HepG2 (cell line): ENCODE measurements around the gene IQCE. TPM values are rescaled to one million over a fixed set of nuclear protein-coding genes. Genes with fewer than 3 reads are reported as not detected.

Source experiments
- ATAC-seq: fragments of 200-7000 bp; cut with Tn5 transposase; 3 replicates; pipeline ENCODE4 v1.9.1; 2020; ENCODE audit warnings: mild to moderate bottlenecking, moderate library complexity
- BruUV-seq: library from RNA; stranded (reverse); fragments of 400-500 nt; replicated peaks from 2 replicates; lab custom pipeline; 2021; lab: Mats Ljungman, UMichigan
- CTCF ChIA-PET: fragments of 300-600 bp; formaldehyde crosslinking; extraction: SDS; loops from one replicate; lab custom pipeline; 2021; ENCODE audit warnings: low total read pairs, inconsistent platforms, low intra/inter-chr PET ratio; lab: Yijun Ruan, JAX
- POLR2A ChIA-PET: fragments of 350-600 bp; sonication (Branson Sonifier 250); formaldehyde crosslinking; loops from one replicate; lab custom pipeline; 2020; ENCODE audit warnings: antibody characterized with exemption, inconsistent platforms; lab: Yijun Ruan, JAX
- DNase-seq: peaks from one replicate; pipeline ENCODE4 v3.0.0-alpha.2; 2015; ENCODE audit warnings: low spot score
- FAIRE-seq: peaks from 3 replicates; lab custom pipeline; 2011; peaks lifted over from hg19 to GRCh38; lab: Jason Lieb, UNC
- H2AFZ ChIP-seq: one replicate; pipeline ENCODE4 v1.6.1; 2011; ENCODE audit warnings: low read length, inconsistent platforms
- H3K27ac ChIP-seq: fragments of 300-600 bp; 3 replicates; pipeline ENCODE4 v1.8.0; 2011; ENCODE audit warnings: mixed run types, mild to moderate bottlenecking, mixed read lengths, low read length, inconsistent platforms; ENCODE audit not compliant: insufficient read depth; ENCODE audit errors: extremely low read length
- H3K27me3 ChIP-seq, 2 experiments: fragments of 200-600 bp in 1 of 2; 2 replicates in 1 of 2; 3 replicates in 1 of 2; pipeline versions ENCODE4 v1.6.0 to v1.8.0; 2011; ENCODE audit warnings: low read length in 2 of 2, mild to moderate bottlenecking in 2 of 2, moderate library complexity in 2 of 2, inconsistent platforms in 1 of 2; ENCODE audit not compliant: insufficient read depth in 2 of 2, control insufficient read depth in 1 of 2
- H3K36me3 ChIP-seq, 2 experiments: fragments of 200-600 bp in 1 of 2; replicated peaks in 1 of 2; 2 replicates in 1 of 2; 3 replicates in 1 of 2; pipeline versions ENCODE4 v1.5.1 to v1.8.0; 2011; ENCODE audit warnings: low read length in 2 of 2, inconsistent platforms in 1 of 2; ENCODE audit not compliant: insufficient read depth in 2 of 2, control insufficient read depth in 1 of 2
- H3K4me1 ChIP-seq: 2 replicates; pipeline ENCODE4 v1.5.1; 2012; ENCODE audit warnings: low read length, inconsistent platforms; ENCODE audit not compliant: insufficient read depth
- H3K4me2 ChIP-seq: 2 replicates; pipeline ENCODE4 v1.6.0; 2011; ENCODE audit warnings: low read depth, low read length, inconsistent platforms
- H3K4me3 ChIP-seq, 3 experiments: fragments of 200-600 bp in 1 of 3; sonication (generic), shearing (Covaris generic) in 1 of 3; replicated peaks in 1 of 3; 2 replicates each; pipeline ENCODE4 v1.5.1; 2011 to 2016; ENCODE audit warnings: low read length in 3 of 3, inconsistent platforms in 2 of 3, low read depth in 2 of 3, mild to moderate bottlenecking in 2 of 3, control low read depth in 1 of 3, mixed read lengths in 1 of 3; ENCODE audit not compliant: insufficient read depth in 1 of 3
- H3K79me2 ChIP-seq: one replicate; pipeline ENCODE4 v1.6.1; 2011; ENCODE audit warnings: low read length, inconsistent platforms; ENCODE audit not compliant: insufficient read depth
- H3K9ac ChIP-seq: 2 replicates; pipeline ENCODE4 v1.6.0; 2011; ENCODE audit warnings: mild to moderate bottlenecking, low read depth, low read length, inconsistent platforms; ENCODE audit not compliant: insufficient read depth
- H3K9me3 ChIP-seq: 2 replicates; pipeline ENCODE4 v1.5.1; 2012; ENCODE audit warnings: mild to moderate bottlenecking, low read length
- H4K20me1 ChIP-seq: 2 replicates; pipeline ENCODE4 v1.6.0; 2011; ENCODE audit warnings: inconsistent platforms, mild to moderate bottlenecking, low read length, moderate library complexity; ENCODE audit not compliant: insufficient read depth
- CERS6 ChIP-seq: sonication (generic); formaldehyde crosslinking; IDR thresholded peaks from 2 replicates; pipeline ENCODE4 v1.5.0; 2020; ENCODE audit warnings: missing genetic modification reagents
- CSRNP2 ChIP-seq: sonication (generic); formaldehyde crosslinking; conservative IDR thresholded peaks from 2 replicates; pipeline ENCODE4 v1.8.0; 2022; ENCODE audit warnings: low read depth, missing genetic modification reagents
- DRAP1 ChIP-seq: IDR thresholded peaks from 2 replicates; pipeline ENCODE4 v1.6.1; 2016; ENCODE audit warnings: missing genetic modification reagents, missing compliant biosample characterization
- GTF3A ChIP-seq: sonication (generic); formaldehyde crosslinking; conservative IDR thresholded peaks from 2 replicates; pipeline ENCODE4 v1.4.0; 2020; ENCODE audit warnings: mild to moderate bottlenecking, missing genetic modification reagents
- HBP1 ChIP-seq: IDR thresholded peaks from 2 replicates; pipeline ENCODE4 v1.6.1; 2016; ENCODE audit warnings: low read depth, control low read depth
- PLRG1 ChIP-seq: fragments of 450-650 bp; conservative IDR thresholded peaks from 2 replicates; pipeline ENCODE4 v1.6.1; 2016
- POLR2AphosphoS5 ChIP-seq: IDR thresholded peaks from 2 replicates; pipeline ENCODE4 v1.6.1; 2012; ENCODE audit warnings: low read depth, low read length
- SATB2 ChIP-seq: sonication (generic); formaldehyde crosslinking; IDR thresholded peaks from 2 replicates; pipeline ENCODE4 v1.5.0; 2020; ENCODE audit warnings: missing genetic modification reagents
- TAF15 ChIP-seq: fragments of 200-400 bp; formaldehyde crosslinking; IDR thresholded peaks from one replicate; pipeline ENCODE4 v1.6.1; 2018; ENCODE audit warnings: mild to moderate bottlenecking, low read depth, low read length; ENCODE audit not compliant: poor library complexity, severe bottlenecking
- ZNF383 ChIP-seq: sonication (generic); formaldehyde crosslinking; IDR thresholded peaks from 2 replicates; pipeline ENCODE4 v1.4.0; 2020; ENCODE audit warnings: missing genetic modification reagents, mild to moderate bottlenecking, borderline replicate concordance
- ZNF460 ChIP-seq: sonication (generic); formaldehyde crosslinking; IDR thresholded peaks from 2 replicates; pipeline ENCODE4 v1.5.1; 2020; ENCODE audit warnings: missing genetic modification reagents, mild to moderate bottlenecking, borderline replicate concordance
- ZNF572 ChIP-seq: sonication (generic); formaldehyde crosslinking; IDR thresholded peaks from 2 replicates; pipeline ENCODE4 v1.5.1; 2020; ENCODE audit warnings: mild to moderate bottlenecking, missing genetic modification reagents
- whole genome bisulfite sequencing: methylation state at CpG from one replicate; pipeline ENCODE4 v1.1.6; 2017; ENCODE audit warnings: low lambda C conversion rate; 5-methylcytosine and 5-hydroxymethylcytosine counted together
- in situ Hi-C: cut with HindIII; loops from 2 replicates; pipeline ENCODE4 v1.10.0; 2017; ENCODE audit warnings: low pct_unique_long_range_greater_than_20kb; ENCODE audit not compliant: extremely low pct_ligation_motif_present
- intact Hi-C: fragments of 100-400 bp; cut with micrococcal nuclease; formaldehyde crosslinking; loops from one replicate; pipeline ENCODE4 v1.10.0; 2022; ENCODE audit not compliant: unreplicated experiment
- polyA plus RNA-seq, 8 experiments: library from polyadenylated mRNA; depleted of rRNA in 3 of 8; stranded (reverse) in 7 of 8; unstranded in 1 of 8; fragments of >200 nt; fragmentation: Illumina TruSeq in 4 of 8; extraction: Trizol in 4 of 8; gene quantifications; 2 replicates each; pipeline versions ENCODE4 v1.2.1 to v1.2.3, GENCODE V29; 2011 to 2016; ENCODE audit warnings: low read depth in 4 of 8, missing spikeins in 1 of 8, mixed read lengths in 1 of 8; ENCODE audit not compliant: insufficient read depth in 1 of 8
- total RNA-seq, 5 experiments: library from RNA; depleted of rRNA; stranded (reverse); fragments of >200 nt; fragmentation: Illumina TruSeq; extraction: Trizol; gene quantifications; 2 replicates each; pipeline ENCODE4 v1.2.3, GENCODE V29; 2016; ENCODE audit warnings: low read depth in 1 of 5
- TF ChIP-seq, protein P1 (sequence below): IDR thresholded peaks from 2 replicates; pipeline ENCODE4 v1.6.1; 2016; ENCODE audit warnings: low read depth, missing genetic modification reagents, missing compliant biosample characterization

IQCE gene
- total and polyA plus RNA-seq, 2 of the 13 experiments (the other 11 are each of a cell fraction or from before 2014, with no cell fraction given), result 1.5 to 2.5 TPM

- Histone ChIP-seq H3K9me3 (no peaks in the 10 kb centered on the region), H3K79me2 (peaks cover 52% of the 10 kb centered on the region), H4K20me1 (peaks cover 31% of the 10 kb centered on the region; the same call in 1 of the 2 replicates), H3K36me3 (peaks cover 2 to 3% of the 10 kb centered on the region in 2 experiments; a peak in 1 of 5 replicates), H3K4me1 (peaks cover 81% of the 10 kb centered on the region), H3K4me2 (peak within 1 kb of the TSS; percentile 98), H3K27me3 (no peaks in the 10 kb centered on the region), H3K9ac (peak within 1 kb of the TSS; percentile 92), H3K27ac (peak within 1 kb of the TSS; percentile 75), H2AFZ (no peak within 1 kb of the TSS), H3K4me3 (peak within 1 kb of the TSS; percentile 88 to 98 (median 97))
- intact Hi-C loops, result no loop called here
- FAIRE-seq, result no peak
- BruUV-seq, result no TSS peak
- in situ Hi-C loops, result no loop called here
- WGBS, result 4% methylated on average over 21 of the region's 62 CpGs
- CTCF ChIA-PET, result no interaction called here
- POLR2A ChIA-PET, result interaction anchor here (0.8 to 4.0 kb wide), 7 partner anchors 10 to 126 kb away, joined by 3 to 80 read pairs (median 4); no protein-coding TSS in a partner anchor
- no peak for DNase-seq
- ATAC-seq, result peak; percentile 3; the same call in 2 of the 3 replicates
- no peak for TF ChIP-seq SATB2 (CRISPR knock-in tag)
- TF ChIP-seq PLRG1, result no peak
- peak; percentile 28; the same call in 1 of the 2 replicates for TF ChIP-seq POLR2AphosphoS5
- no peak for TF ChIP-seq TAF15
- no peak for TF ChIP-seq CSRNP2 (CRISPR knock-in tag)
- no peak for TF ChIP-seq GTF3A
- TF ChIP-seq ZNF572 (CRISPR knock-in tag), result no peak
- no peak for TF ChIP-seq HBP1 (CRISPR knock-in tag)
- TF ChIP-seq ZNF460 (CRISPR knock-in tag), result no peak
- TF ChIP-seq ZNF383, result no peak
- TF ChIP-seq CERS6, result no peak
- TF ChIP-seq, protein P1, sequence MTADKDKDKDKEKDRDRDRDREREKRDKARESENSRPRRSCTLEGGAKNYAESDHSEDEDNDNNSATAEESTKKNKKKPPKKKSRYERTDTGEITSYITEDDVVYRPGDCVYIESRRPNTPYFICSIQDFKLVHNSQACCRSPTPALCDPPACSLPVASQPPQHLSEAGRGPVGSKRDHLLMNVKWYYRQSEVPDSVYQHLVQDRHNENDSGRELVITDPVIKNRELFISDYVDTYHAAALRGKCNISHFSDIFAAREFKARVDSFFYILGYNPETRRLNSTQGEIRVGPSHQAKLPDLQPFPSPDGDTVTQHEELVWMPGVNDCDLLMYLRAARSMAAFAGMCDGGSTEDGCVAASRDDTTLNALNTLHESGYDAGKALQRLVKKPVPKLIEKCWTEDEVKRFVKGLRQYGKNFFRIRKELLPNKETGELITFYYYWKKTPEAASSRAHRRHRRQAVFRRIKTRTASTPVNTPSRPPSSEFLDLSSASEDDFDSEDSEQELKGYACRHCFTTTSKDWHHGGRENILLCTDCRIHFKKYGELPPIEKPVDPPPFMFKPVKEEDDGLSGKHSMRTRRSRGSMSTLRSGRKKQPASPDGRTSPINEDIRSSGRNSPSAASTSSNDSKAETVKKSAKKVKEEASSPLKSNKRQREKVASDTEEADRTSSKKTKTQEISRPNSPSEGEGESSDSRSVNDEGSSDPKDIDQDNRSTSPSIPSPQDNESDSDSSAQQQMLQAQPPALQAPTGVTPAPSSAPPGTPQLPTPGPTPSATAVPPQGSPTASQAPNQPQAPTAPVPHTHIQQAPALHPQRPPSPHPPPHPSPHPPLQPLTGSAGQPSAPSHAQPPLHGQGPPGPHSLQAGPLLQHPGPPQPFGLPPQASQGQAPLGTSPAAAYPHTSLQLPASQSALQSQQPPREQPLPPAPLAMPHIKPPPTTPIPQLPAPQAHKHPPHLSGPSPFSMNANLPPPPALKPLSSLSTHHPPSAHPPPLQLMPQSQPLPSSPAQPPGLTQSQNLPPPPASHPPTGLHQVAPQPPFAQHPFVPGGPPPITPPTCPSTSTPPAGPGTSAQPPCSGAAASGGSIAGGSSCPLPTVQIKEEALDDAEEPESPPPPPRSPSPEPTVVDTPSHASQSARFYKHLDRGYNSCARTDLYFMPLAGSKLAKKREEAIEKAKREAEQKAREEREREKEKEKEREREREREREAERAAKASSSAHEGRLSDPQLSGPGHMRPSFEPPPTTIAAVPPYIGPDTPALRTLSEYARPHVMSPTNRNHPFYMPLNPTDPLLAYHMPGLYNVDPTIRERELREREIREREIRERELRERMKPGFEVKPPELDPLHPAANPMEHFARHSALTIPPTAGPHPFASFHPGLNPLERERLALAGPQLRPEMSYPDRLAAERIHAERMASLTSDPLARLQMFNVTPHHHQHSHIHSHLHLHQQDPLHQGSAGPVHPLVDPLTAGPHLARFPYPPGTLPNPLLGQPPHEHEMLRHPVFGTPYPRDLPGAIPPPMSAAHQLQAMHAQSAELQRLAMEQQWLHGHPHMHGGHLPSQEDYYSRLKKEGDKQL (CRISPR knock-in tag), result no peak
- TF ChIP-seq DRAP1 (CRISPR knock-in tag), result no peak
Measured at GRCh38 chr7:2631946-2632732, 73.4 kb downstream of the IQCE start, which contains the start of gene TTYH3. Gene TTYH3, plus strand, starts transcription at chr7:2631986. Its CDS starts 170 bp downstream, at chr7:2632156.
